ENCODE measurements around the gene KIDINS220.

The KIDINS220 gene

GRCh38 chr2:8803658-8804379, 33.6 kb downstream of the KIDINS220 start:
- DNase-seq: peak; percentile 66 to 72

GRCh38 chr2:8802741-8803140, 34.7 kb downstream of the KIDINS220 start:
- DNase-seq: no peak

GRCh38 chr2:8800821-8801220, 36.6 kb downstream of the KIDINS220 start:
- DNase-seq: no peak

GRCh38 chr2:8800218-8800617, 37.2 kb downstream of the KIDINS220 start:
- no peak for DNase-seq

GRCh38 chr2:8799004-8799403, 38.4 kb downstream of the KIDINS220 start:
- DNase-seq: no peak

- DNase-seq: no peak
These were observed 39.0 kb downstream of the KIDINS220 start for GRCh38 chr2:8798393-8798792.

GRCh38 chr2:8797682-8798081, 39.7 kb downstream of the KIDINS220 start:
- DNase-seq: no peak

GRCh38 chr2:8796878-8797550, 40.4 kb downstream of the KIDINS220 start:
- DNase-seq: peak; percentile 22 to 34

GRCh38 chr2:8796315-8796848, 41.0 kb downstream of the KIDINS220 start:
- DNase-seq: no peak

- no peak for DNase-seq
These were observed 42.2 kb downstream of the KIDINS220 start for GRCh38 chr2:8794923-8795825.

GRCh38 chr2:8790739-8791162, 46.7 kb downstream of the KIDINS220 start:
- DNase-seq: no peak

GRCh38 chr2:8786463-8786862, 51.0 kb downstream of the KIDINS220 start:
- DNase-seq: no peak

- no peak for DNase-seq
These were observed 57.4 kb downstream of the KIDINS220 start for GRCh38 chr2:8779795-8780671.

- no peak for DNase-seq
These were observed 63.0 kb downstream of the KIDINS220 start for GRCh38 chr2:8774371-8774770.

- no peak for DNase-seq
These were observed 70.1 kb downstream of the KIDINS220 start for GRCh38 chr2:8767324-8767723.

- no peak for DNase-seq
These were observed 75.8 kb downstream of the KIDINS220 start for GRCh38 chr2:8761529-8762164.

- no peak for DNase-seq
These were observed 80.7 kb downstream of the KIDINS220 start for GRCh38 chr2:8756716-8757115.

- no peak for DNase-seq
These were observed 81.2 kb downstream of the KIDINS220 start for GRCh38 chr2:8756230-8756629.

GRCh38 chr2:8754106-8754776, 83.2 kb downstream of the KIDINS220 start:
- no peak for DNase-seq

GRCh38 chr2:8753609-8754008, 83.8 kb downstream of the KIDINS220 start:
- no peak for DNase-seq

- DNase-seq: no peak
These were observed 85.0 kb downstream of the KIDINS220 start for GRCh38 chr2:8752385-8752784.

Data from activated T-cell treated with anti-CD3 and anti-CD28 coated beads, Interleukin-2, amount 50 U/mL, for 48 hours (primary cell).